Astrocyte of the cerebellum (primary cell): Measurements from ENCODE around the gene SORT1.
A peak's percentile ranks its signal among the peaks of the same experiment; 100 is the strongest.

Source experiments
- DNase-seq: peaks from one replicate; pipeline ENCODE4 v3.0.0-alpha.2; 2011; ENCODE audit warnings: low read depth
- H3K4me3 ChIP-seq: 2 replicates; pipeline ENCODE4 v1.5.1; 2011; ENCODE audit warnings: mild to moderate bottlenecking, low read depth, low read length, moderate library complexity
- CTCF ChIP-seq: IDR thresholded peaks from 2 replicates; pipeline ENCODE4 v1.5.1; 2012; ENCODE audit warnings: low read length, low read depth, moderate library complexity, mild to moderate bottlenecking; ENCODE audit errors: missing control alignments
- in situ Hi-C: cut with HindIII; loops from 2 replicates; pipeline ENCODE4 v1.10.0; 2017; ENCODE audit warnings: low sequenced_read_pairs

The SORT1 gene

DNA sequence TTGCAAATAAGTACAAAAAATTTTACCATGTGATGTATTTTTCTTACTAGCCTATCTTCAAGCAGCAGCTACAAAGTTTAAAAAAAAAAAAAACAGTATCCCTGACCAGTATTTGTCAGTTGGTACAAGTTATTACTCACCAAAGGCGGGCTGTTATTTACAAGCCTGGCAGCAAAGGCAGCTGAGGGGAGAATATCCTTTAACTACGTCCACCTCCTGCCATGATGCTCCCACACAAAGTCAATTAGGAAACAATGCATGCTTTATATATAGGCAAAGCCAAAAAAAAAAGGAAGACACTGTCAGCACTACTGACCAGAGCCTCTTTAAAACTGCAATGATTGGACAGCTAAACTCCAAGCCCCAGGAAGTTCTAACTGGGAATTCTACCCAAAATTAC, 14.8 kb upstream of the SORT1 start:
- no peak for TF ChIP-seq CTCF
- H3K4me3 ChIP-seq, result no peak overlapping the region
- no peak for DNase-seq
- in situ Hi-C loops, result no loop called here

GRCh38 chr1:109404838-109405237, 7.1 kb upstream of the SORT1 start:
- no peak for DNase-seq
- no peak for TF ChIP-seq CTCF
- no peak overlapping the region for H3K4me3 ChIP-seq
- in situ Hi-C loops, result loop anchor here (10.0 kb wide), 2 partner anchors 130 to 190 kb away; partner anchors contain the start of gene SARS1

GRCh38 chr1:109402025-109402424, 4.3 kb upstream of the SORT1 start:
- H3K4me3 ChIP-seq, result no peak overlapping the region
- DNase-seq, result no peak
- in situ Hi-C loops, result loop anchor here (10.0 kb wide), 2 partner anchors 127 to 187 kb away; partner anchors contain the start of gene SARS1
- TF ChIP-seq CTCF, result no peak

GRCh38 chr1:109400035-109400655, 2.4 kb upstream of the SORT1 start:
- in situ Hi-C loops, result loop anchor here (10.0 kb wide), 2 partner anchors 125 to 185 kb away; partner anchors contain the start of gene SARS1
- TF ChIP-seq CTCF, result no peak
- H3K4me3 ChIP-seq, result no peak overlapping the region
- no peak for DNase-seq

GRCh38 chr1:109399326-109399957, 1.7 kb upstream of the SORT1 start:
- in situ Hi-C loops, result no loop called here
- TF ChIP-seq CTCF, result peak; percentile 15
- DNase-seq, result peak; percentile 59
- H3K4me3 ChIP-seq, result no peak overlapping the region

DNA sequence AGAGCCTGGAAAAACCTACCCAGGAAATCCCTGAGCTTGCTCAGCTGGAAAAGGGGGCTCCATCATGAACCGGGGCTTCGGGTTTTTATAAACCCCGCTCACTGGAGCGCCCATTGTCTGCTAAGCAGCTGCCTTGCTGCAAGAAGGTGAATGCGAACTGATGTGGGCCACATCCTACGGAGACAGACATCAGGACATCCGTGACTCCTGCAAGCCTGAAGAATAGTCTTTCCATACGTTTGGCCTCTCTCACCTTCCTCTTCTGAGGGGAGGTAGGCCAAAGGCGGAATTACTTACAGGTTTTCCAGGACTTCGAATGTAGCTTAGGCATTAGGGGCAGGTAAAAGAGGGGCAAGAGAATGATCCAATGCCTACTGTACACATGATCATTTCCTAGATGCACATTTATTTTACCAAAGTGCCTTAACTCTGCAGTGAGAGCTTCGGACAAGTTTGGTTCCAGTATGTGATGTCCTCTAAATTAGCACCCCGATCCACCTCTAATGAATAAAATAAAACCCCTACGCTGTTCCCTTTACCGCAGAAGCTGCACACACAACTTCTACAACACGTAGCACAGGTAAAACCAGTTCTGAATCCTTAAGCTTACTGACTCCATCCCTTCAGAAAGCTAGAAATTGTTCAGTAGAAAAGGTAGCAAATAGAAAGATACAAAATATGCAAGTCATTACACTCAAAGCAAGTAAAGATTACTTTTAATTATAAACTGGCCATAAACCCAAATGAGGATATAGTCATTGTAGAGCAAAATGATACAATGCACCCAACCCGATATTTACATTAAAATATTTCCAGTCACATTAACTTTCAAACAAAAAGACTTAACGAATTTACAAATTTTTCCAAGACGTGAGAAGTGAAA, 866 bp upstream of the SORT1 start:
- TF ChIP-seq CTCF, result no peak
- DNase-seq, result no peak
- in situ Hi-C loops, result no loop called here
- peak overlapping the region; percentile 49 for H3K4me3 ChIP-seq
